GM12872 (cell line): ENCODE measurements around the gene ZSCAN5A.
A peak's percentile ranks its signal among the peaks of the same experiment; 100 is the strongest.

Experiments
- TF ChIP-seq, protein P1 (sequence below): IDR thresholded peaks from 3 replicates; pipeline ENCODE4 v1.5.1; 2011; ENCODE audit warnings: low read depth, mild to moderate bottlenecking, low read length, moderate library complexity; ENCODE audit not compliant: insufficient read depth

The ZSCAN5A gene

DNA sequence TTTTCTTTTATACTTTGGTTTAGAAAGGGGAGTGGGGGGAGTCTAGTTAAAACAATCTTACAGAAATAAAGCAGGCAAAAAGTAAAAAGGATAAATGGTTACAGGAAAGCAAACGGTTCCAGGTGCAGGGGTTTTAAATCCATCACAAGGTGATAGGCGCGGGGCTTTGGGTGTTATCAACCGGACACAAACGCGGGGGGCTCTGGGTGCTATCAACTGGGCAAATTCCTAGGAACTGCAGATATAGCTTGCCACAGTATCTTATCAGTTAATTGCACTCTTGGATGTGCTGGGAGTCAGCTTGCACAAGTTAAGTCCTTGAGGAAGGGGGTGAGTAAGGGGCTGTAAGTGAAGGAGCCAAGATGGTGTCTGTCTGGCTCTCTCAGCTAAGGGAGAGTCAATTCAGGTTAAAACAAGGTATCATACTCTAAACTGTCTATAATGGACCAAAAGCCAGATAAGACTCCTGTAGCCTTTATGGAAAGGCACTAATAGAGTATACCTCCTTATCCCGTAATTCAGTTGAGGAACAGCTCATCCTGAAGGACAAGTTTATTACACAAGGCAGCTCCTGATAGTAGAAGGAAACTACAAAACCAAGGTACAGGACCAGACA is 32.6 kb upstream of the ZSCAN5A start:
- TF ChIP-seq, protein P1, sequence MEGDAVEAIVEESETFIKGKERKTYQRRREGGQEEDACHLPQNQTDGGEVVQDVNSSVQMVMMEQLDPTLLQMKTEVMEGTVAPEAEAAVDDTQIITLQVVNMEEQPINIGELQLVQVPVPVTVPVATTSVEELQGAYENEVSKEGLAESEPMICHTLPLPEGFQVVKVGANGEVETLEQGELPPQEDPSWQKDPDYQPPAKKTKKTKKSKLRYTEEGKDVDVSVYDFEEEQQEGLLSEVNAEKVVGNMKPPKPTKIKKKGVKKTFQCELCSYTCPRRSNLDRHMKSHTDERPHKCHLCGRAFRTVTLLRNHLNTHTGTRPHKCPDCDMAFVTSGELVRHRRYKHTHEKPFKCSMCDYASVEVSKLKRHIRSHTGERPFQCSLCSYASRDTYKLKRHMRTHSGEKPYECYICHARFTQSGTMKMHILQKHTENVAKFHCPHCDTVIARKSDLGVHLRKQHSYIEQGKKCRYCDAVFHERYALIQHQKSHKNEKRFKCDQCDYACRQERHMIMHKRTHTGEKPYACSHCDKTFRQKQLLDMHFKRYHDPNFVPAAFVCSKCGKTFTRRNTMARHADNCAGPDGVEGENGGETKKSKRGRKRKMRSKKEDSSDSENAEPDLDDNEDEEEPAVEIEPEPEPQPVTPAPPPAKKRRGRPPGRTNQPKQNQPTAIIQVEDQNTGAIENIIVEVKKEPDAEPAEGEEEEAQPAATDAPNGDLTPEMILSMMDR: no peak

- TF ChIP-seq, protein P1: no peak
Observed at GRCh38 chr19:56341948-56342347, 27.3 kb upstream of the ZSCAN5A start.

- TF ChIP-seq, protein P1: peak; percentile 67
Observed at GRCh38 chr19:56333506-56333905, 18.9 kb upstream of the ZSCAN5A start.

GRCh38 chr19:56332695-56333094 is 18.1 kb upstream of the ZSCAN5A start:
- TF ChIP-seq, protein P1: no peak

DNA sequence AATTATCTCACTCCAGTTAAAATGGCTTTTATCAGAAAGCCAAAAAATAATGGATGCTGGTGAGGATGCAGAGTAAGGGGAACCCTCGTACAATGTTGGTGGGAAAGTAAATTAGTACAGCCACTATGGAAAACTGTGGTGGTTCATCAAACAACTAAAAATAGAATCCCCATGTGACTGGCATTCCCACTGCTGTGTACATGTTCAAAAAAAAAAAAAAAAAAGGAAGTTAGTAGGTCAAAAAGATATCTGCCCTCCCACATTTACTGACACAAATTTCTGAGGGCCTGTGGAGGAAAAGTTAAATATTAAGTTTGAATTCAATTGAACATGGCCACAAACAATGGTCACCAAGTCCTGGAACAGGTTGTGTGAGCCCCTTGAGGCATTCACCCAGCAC is 9.8 kb upstream of the ZSCAN5A start:
- TF ChIP-seq, protein P1: no peak

DNA sequence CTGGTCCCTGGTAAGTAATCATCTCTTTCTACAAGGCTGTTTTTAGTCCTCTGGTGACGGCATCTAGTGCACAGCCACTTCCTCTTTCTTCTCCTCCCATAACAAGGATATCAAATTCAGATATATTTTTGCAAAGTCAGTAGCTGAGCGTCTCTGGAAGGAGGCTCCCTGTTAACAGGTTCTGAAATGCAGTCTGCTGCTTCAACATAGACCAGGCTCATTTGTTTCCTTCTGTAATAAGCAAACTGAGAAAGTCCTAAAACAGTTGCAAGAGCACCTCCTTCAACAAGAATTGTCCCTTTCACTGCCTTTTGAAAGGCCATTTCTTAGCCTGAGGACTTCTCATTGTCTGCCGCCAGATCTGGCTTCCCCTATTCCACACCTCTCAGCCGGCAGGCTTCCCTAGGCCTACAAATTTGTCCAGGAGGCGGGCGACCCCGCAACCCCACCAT is 7.4 kb upstream of the ZSCAN5A start:
- TF ChIP-seq, protein P1: no peak

DNA sequence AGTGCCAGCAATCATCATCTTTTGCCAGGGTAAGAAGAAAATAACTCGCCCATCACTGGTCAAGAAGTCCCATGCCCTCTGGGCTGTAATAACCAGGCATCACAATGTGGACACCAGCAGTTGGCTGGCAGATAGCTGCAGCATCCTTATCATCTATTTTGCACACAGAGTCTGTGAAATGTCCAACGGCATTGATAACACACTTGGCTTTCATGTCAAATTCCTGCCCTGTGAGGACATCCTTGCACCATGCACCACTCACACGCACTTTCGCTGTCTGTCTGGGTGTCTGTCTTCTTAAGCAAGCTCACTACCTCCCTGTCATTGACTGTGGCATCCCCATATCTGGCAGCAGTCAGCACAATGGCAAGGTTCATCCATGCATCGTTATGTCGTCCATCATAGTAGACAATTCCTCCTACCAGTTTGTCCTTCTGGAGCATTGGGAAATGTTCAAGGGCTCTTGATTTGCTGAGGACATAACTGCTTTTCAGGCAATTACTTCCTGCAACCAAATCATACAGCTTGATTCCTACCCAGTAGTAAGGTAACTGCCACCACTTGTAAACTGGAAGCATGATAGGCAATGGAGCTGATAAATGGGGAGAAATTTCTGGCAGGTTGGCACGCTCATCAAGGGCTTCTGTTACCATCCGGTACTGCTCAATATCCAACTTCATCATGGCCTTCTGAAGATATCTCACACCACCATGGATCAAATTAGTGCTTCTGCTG is 6.8 kb upstream of the ZSCAN5A start:
- TF ChIP-seq, protein P1: no peak
